Tibial nerve (tissue), 4 donors: Measurements from ENCODE around the gene NRCAM. TPM values are rescaled to one million over a fixed set of nuclear protein-coding genes. Genes with fewer than 3 reads are reported as not detected.

ENCODE experiments used
- DNase-seq, 2 donors: peaks; one replicate each; pipeline ENCODE4 v3.0.0-alpha.2; 2019; ENCODE audit warnings: low spot score in 2 of 2
- H3K27ac ChIP-seq, 4 donors: fragments of 200-600 bp; sonication (generic) in 3 of 4; one replicate each; pipeline ENCODE4 v1.5.1; 2017 to 2019; ENCODE audit warnings: mild to moderate bottlenecking in 1 of 4
- H3K27me3 ChIP-seq, 2 donors: fragments of 200-600 bp; sonication (generic) in 1 of 2; one replicate each; pipeline versions ENCODE4 v1.5.1 to v1.6.0; 2017 to 2019
- H3K36me3 ChIP-seq, 3 donors: fragments of 200-600 bp; sonication (generic); one replicate each; pipeline ENCODE4 v1.5.1; 2018 to 2019
- H3K4me1 ChIP-seq, 4 donors: fragments of 200-600 bp; sonication (generic) in 3 of 4; one replicate each; pipeline ENCODE4 v1.5.1; 2017 to 2019
- H3K4me3 ChIP-seq, 4 donors: fragments of 200-600 bp; sonication (generic) in 3 of 4; one replicate each; pipeline ENCODE4 v1.5.1; 2017 to 2019; ENCODE audit warnings: mild to moderate bottlenecking in 1 of 4, moderate library complexity in 1 of 4
- H3K9me3 ChIP-seq, 4 donors: fragments of 200-600 bp; sonication (generic) in 3 of 4; one replicate each; pipeline ENCODE4 v1.5.1; 2017 to 2019
- EP300 ChIP-seq, 2 donors: sonication (generic); formaldehyde crosslinking; IDR thresholded peaks; one replicate each; pipeline ENCODE4 v1.6.1; 2017; ENCODE audit warnings: antibody characterized with exemption in 2 of 2, mild to moderate bottlenecking in 1 of 2
- POLR2A ChIP-seq, 2 donors: fragments of 450-650 bp; IDR thresholded peaks; one replicate each; pipeline ENCODE4 v1.6.1; 2017; ENCODE audit warnings: antibody characterized with exemption in 2 of 2, mild to moderate bottlenecking in 2 of 2, moderate library complexity in 2 of 2
- WGBS, 2 donors: methylation state at CpG; one replicate each; pipeline ENCODE4 v1.1.5; 2018; 5-methylcytosine and 5-hydroxymethylcytosine counted together
- total RNA-seq, 4 donors: library from RNA; depleted of rRNA; stranded (reverse); fragments of >200 nt; gene quantifications; one replicate each; pipeline ENCODE4 v1.1.0, GENCODE V29; 2016
- TF ChIP-seq, protein P1 (sequence below), 5 experiments: fragments of 200-600 bp in 3 of 5; fragments of 450-650 bp in 2 of 5; sonication (generic) in 3 of 5; IDR thresholded peaks; one replicate each; pipeline ENCODE4 v1.5.1; 2016 to 2019; ENCODE audit warnings: antibody characterized with exemption in 5 of 5, mild to moderate bottlenecking in 3 of 5, moderate library complexity in 2 of 5

Gene NRCAM
- total RNA-seq, 4 donors from 2014 or later = 16.5 to 87.4 (median 22.4) TPM

DNA sequence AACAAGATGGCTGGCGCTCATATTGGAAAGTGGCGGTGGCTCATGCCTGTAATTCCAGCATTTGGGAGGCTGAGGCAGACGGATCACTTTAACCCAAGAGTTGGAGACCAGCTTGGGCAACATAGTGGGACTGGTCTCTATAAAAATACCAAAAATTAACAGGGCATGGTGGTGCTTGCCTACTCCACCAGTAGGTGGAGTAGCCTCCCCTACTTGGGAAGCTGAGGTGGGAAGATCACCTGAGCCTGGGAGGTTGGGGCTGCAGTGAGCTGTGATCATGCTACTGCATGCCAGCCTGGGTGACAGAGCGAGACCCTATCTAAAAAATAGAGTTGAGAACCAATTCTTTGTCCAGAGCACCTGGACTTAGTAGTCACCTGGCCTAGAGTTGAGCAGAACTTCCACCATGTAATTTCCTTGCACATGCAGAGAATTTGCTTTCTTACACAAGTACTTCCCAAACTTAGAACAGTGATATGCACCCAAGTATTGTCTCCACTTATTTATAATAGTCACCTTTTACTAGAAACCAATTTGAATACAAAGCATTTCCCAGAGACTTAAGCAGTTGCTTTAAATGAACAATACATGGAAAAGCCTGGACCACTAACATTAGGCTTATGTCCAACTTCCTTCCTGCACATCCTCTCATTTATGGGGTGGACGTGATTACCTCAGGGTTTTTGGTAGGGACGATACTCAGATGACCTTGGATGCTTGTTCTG is 342.0 kb downstream of the NRCAM start:
- H3K27me3 ChIP-seq = no peaks in the 10 kb centered on the region
- H3K4me3 ChIP-seq = no peak overlapping the region
- no peak for DNase-seq
- 87 to 90% methylated on average over 6 of the region's 6 CpGs for WGBS, 2 donors
- peaks cover 0 to 5% (median 1%) of the 10 kb centered on the region in 4 donors for H3K4me1 ChIP-seq
- no peak for TF ChIP-seq EP300 (IDR thresholded peaks at IDR 0.05)
- no peak for TF ChIP-seq POLR2A (IDR thresholded peaks at IDR 0.05)
- TF ChIP-seq, protein P1, sequence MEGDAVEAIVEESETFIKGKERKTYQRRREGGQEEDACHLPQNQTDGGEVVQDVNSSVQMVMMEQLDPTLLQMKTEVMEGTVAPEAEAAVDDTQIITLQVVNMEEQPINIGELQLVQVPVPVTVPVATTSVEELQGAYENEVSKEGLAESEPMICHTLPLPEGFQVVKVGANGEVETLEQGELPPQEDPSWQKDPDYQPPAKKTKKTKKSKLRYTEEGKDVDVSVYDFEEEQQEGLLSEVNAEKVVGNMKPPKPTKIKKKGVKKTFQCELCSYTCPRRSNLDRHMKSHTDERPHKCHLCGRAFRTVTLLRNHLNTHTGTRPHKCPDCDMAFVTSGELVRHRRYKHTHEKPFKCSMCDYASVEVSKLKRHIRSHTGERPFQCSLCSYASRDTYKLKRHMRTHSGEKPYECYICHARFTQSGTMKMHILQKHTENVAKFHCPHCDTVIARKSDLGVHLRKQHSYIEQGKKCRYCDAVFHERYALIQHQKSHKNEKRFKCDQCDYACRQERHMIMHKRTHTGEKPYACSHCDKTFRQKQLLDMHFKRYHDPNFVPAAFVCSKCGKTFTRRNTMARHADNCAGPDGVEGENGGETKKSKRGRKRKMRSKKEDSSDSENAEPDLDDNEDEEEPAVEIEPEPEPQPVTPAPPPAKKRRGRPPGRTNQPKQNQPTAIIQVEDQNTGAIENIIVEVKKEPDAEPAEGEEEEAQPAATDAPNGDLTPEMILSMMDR (IDR thresholded peaks at IDR 0.05) = no peak
- H3K9me3 ChIP-seq = no peaks in the 10 kb centered on the region
- H3K27ac ChIP-seq = no peak overlapping the region
- H3K36me3 ChIP-seq = no peaks in the 10 kb centered on the region

DNA sequence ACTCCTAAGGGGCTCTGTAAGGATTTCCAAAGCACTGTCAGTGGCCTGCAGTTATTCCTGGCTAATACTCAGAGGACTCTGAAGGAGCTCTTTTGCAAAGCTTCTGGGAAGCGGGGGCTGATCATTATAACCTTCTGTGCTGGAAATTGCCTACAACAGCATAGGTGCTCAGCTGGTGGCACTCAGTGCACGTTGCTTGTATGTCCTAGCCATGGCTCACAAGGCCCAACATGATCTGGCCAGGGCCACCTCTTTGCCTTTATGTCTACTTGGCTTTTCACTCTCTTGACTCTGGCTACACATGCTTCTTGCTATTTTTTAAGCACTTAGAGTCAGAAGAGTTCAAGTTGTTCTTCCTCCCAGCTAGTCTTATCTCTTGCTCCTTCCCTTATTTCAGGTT is 343.6 kb downstream of the NRCAM start:
- Histone ChIP-seq H3K27ac (no peak overlapping the region), H3K27me3 (no peaks in the 10 kb centered on the region), H3K4me1 (peaks cover 0 to 5% (median 1%) of the 10 kb centered on the region in 4 donors), H3K4me3 (no peak overlapping the region), H3K9me3 (no peaks in the 10 kb centered on the region), H3K36me3 (no peaks in the 10 kb centered on the region)
- WGBS, 2 donors = 84 to 85% methylated on average over 2 of the region's 2 CpGs
- DNase-seq = no peak
- TF ChIP-seq POLR2A (IDR thresholded peaks at IDR 0.05) (no peak), EP300 (IDR thresholded peaks at IDR 0.05) (no peak)
- TF ChIP-seq, protein P1 (IDR thresholded peaks at IDR 0.05) = no peak

DNA sequence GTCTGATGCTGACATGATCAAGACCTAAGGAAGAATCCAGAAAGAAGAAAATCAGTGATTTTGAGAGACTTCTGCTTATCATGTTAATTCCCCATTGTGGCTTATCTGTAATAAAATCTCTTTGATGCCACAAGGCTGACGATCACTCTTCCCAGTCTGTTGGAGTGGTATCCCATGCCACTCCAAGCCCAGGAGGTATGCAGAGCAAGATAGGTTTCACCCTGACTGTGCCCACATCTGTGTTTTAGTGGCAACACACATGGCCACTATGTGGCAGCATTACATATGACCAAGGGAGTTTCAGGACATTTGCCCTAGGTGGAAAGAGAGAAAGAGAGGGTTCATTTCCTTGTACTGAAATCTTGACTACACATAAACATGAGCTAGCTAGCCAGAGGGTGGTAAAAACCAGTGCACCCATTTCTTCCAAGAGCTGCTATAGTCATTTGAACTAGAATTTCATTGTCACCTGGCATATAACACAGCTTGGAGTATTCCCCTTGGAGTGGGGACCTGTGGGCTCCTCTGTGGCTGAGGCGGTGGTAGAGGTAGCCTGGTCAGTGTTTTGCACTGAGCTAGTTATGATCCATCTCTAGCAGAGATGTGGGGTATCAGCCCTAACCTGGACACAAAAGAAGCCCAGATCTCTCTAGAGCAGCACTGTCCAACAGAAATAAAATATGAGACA is 346.9 kb downstream of the NRCAM start:
- H3K9me3 ChIP-seq = no peaks in the 10 kb centered on the region
- TF ChIP-seq, protein P1 (IDR thresholded peaks at IDR 0.05) = peak in 4 of 5 experiments; percentile 14 to 35 (median 22)
- TF ChIP-seq EP300 (IDR thresholded peaks at IDR 0.05) = no peak
- H3K4me3 ChIP-seq = no peak overlapping the region
- H3K4me1 ChIP-seq = peaks cover 0 to 5% (median 1%) of the 10 kb centered on the region in 4 donors
- DNase-seq = no peak
- H3K36me3 ChIP-seq = no peaks in the 10 kb centered on the region
- no peaks in the 10 kb centered on the region for H3K27me3 ChIP-seq
- H3K27ac ChIP-seq = no peak overlapping the region
- 82 to 100% methylated on average over 2 of the region's 2 CpGs for WGBS, 2 donors

DNA sequence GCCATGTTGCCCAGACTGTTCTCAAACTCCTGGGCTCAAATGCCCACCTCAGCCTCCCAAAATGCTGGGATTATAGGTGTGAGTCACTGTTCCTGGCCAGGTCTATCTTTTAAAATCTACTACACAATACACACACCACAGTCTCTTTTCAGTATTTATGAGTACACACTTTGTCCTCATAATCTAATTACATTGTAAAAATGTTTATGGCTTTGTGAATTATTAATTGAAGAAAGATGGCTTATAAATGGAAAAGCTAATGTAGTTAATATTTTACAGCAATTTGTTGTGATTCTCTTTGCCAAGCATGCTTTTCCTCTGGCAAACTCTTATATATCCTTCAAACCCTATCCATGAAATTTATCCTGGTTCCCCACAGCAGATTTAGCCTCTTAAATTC is 348.1 kb downstream of the NRCAM start:
- no peak for DNase-seq
- Histone ChIP-seq H3K4me3 (no peak overlapping the region), H3K27ac (no peak overlapping the region), H3K4me1 (peaks cover 0 to 10% (median 5%) of the 10 kb centered on the region in 4 donors), H3K36me3 (no peaks in the 10 kb centered on the region), H3K9me3 (no peaks in the 10 kb centered on the region), H3K27me3 (no peaks in the 10 kb centered on the region)
- TF ChIP-seq, protein P1 (IDR thresholded peaks at IDR 0.05) = no peak
- TF ChIP-seq POLR2A (IDR thresholded peaks at IDR 0.05) (no peak), EP300 (IDR thresholded peaks at IDR 0.05) (no peak)

DNA sequence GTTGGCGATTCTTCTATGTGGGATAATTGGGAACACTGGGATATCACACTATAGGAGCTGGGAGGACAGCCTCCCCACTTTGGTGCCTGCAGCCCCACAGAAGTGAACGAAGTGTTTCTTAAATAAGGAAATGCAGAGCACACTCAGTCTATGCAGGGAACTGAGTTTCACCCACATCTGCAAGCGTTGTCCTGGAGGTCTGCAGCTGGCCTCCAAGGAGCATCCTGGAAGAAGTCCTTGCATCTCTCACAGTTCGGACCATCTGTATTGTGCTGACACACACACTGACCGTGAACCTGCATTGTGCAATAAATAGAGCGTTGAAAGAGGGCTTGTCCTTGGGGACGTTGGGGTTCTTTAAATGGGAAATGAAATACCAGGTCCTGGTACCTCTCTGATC is 351.9 kb downstream of the NRCAM start:
- H3K9me3 ChIP-seq = no peaks in the 10 kb centered on the region
- DNase-seq = peak in 1 of 2 donors; percentile 27
- TF ChIP-seq POLR2A (IDR thresholded peaks at IDR 0.05) (no peak), EP300 (IDR thresholded peaks at IDR 0.05) (peak in 1 of 2 donors; percentile 41)
- TF ChIP-seq, protein P1 (IDR thresholded peaks at IDR 0.05) = no peak
- 65 to 74% methylated on average over 7 of the region's 7 CpGs for WGBS, 2 donors
- H3K36me3 ChIP-seq = no peaks in the 10 kb centered on the region
- H3K4me1 ChIP-seq = peaks cover 0 to 9% (median 3%) of the 10 kb centered on the region in 4 donors
- no peaks in the 10 kb centered on the region for H3K27me3 ChIP-seq
- H3K4me3 ChIP-seq = no peak overlapping the region
- no peak overlapping the region for H3K27ac ChIP-seq
